Sigmoid colon (tissue), 7 donors: ENCODE data around the gene RMRP. TPM values are rescaled to one million over a fixed set of nuclear protein-coding genes. Genes with fewer than 3 reads are reported as not detected.

Experiments used
- DNase-seq: peaks from one replicate; pipeline ENCODE4 v3.0.0-alpha.2; 2019
- H3K27ac ChIP-seq, 4 donors: fragments of 200-600 bp; sonication (generic); one replicate each; pipeline ENCODE4 v1.5.1; 2016 to 2019; ENCODE audit warnings: mild to moderate bottlenecking in 1 of 4
- H3K27me3 ChIP-seq, 3 donors: fragments of 200-600 bp; sonication (generic); one replicate each; pipeline ENCODE4 v1.5.1; 2019; ENCODE audit warnings: mild to moderate bottlenecking in 1 of 3
- H3K36me3 ChIP-seq, 4 donors: fragments of 200-600 bp; sonication (generic); one replicate each; pipeline ENCODE4 v1.5.1; 2016 to 2019
- H3K4me1 ChIP-seq, 4 donors: fragments of 200-600 bp; sonication (generic); one replicate each; pipeline ENCODE4 v1.5.1; 2017 to 2019
- H3K4me3 ChIP-seq, 4 donors: fragments of 200-600 bp; sonication (generic); one replicate each; pipeline ENCODE4 v1.5.1; 2017 to 2019; ENCODE audit warnings: mild to moderate bottlenecking in 2 of 4, moderate library complexity in 1 of 4
- H3K9me3 ChIP-seq, 4 donors: fragments of 200-600 bp in 3 of 4; sonication (generic) in 3 of 4; one replicate each; pipeline versions ENCODE4 v1.5.1 to v1.6.1; 2013 to 2019
- CTCF ChIP-seq, 4 experiments: fragments of 450-650 bp in 3 of 4; fragments of 200-600 bp in 1 of 4; IDR thresholded peaks; one replicate each; pipeline ENCODE4 v1.5.1; 2016 to 2019; ENCODE audit warnings: antibody characterized with exemption in 4 of 4, mild to moderate bottlenecking in 3 of 4, moderate library complexity in 2 of 4
- EP300 ChIP-seq, 4 donors: sonication (generic); formaldehyde crosslinking; IDR thresholded peaks; one replicate each; pipeline ENCODE4 v1.6.1; 2017; ENCODE audit warnings: antibody characterized with exemption in 4 of 4
- POLR2A ChIP-seq, 2 donors: fragments of 450-650 bp; IDR thresholded peaks; one replicate each; pipeline ENCODE4 v1.6.1; 2016; ENCODE audit warnings: antibody characterized with exemption in 2 of 2, mild to moderate bottlenecking in 2 of 2, moderate library complexity in 2 of 2
- POLR2AphosphoS5 ChIP-seq, 4 donors: sonication (generic); formaldehyde crosslinking; IDR thresholded peaks; one replicate each; pipeline ENCODE4 v1.6.1; 2017; ENCODE audit warnings: antibody characterized with exemption in 4 of 4
- WGBS, 2 donors: extraction: QIAGEN DNeasy Blood & Tissue Kit; methylation state at CpG; one replicate each; pipeline ENCODE4 v1.1.7; 2013; 5-methylcytosine and 5-hydroxymethylcytosine counted together
- intact Hi-C: fragments of 100-400 bp; cut with DNase I; formaldehyde crosslinking; loops from one replicate; pipeline ENCODE4 v1.15.1; 2023
- polyA plus RNA-seq, 3 donors: library from polyadenylated mRNA; stranded (reverse); fragments of 200-250 nt; gene quantifications; one replicate each; pipeline ENCODE4 v1.2.3, GENCODE V29; 2013
- total RNA-seq, 4 donors: library from RNA; depleted of rRNA; stranded (reverse); fragments of >200 nt; gene quantifications; one replicate each; pipeline ENCODE4 v1.1.0, GENCODE V29; 2016
- donor health status: healthy with polysubstance abuse.
- donor health status: Bipolar disorder and iron deficiency.
- donor health status: healthy.

Gene RMRP
- total and polyA plus RNA-seq, 7 donors: 480 to 26,387 (median 4,377) TPM; not detected in 2

- Histone ChIP-seq H3K4me1 (peaks cover 0 to 53% (median 49%) of the 10 kb centered on the region in 4 donors), H3K27me3 (no peaks in the 10 kb centered on the region), H3K36me3 (peaks cover 32 to 39% (median 33%) of the 10 kb centered on the region in 4 donors), H3K9me3 (no peaks in the 10 kb centered on the region), H3K27ac (peak overlapping the region; percentile 95 to 100 (median 98)), H3K4me3 (no peak overlapping the region)
- no peak for DNase-seq
- WGBS, 2 donors: 73 to 74% methylated on average over 15 of the region's 15 CpGs
- TF ChIP-seq EP300 (IDR thresholded peaks at IDR 0.05): no peak
- no peak for TF ChIP-seq POLR2A (IDR thresholded peaks at IDR 0.05)
- no peak for TF ChIP-seq CTCF (IDR thresholded peaks at IDR 0.05)
- peak in 2 of 4 donors; percentile 86 to 89 for TF ChIP-seq POLR2AphosphoS5 (IDR thresholded peaks at IDR 0.05)
- intact Hi-C loops: no loop called here
Observed at GRCh38 chr9:35680331-35681105, 22.7 kb upstream of the RMRP start.

GRCh38 chr9:35679766-35680330, 22.0 kb upstream of the RMRP start:
- no peaks in the 10 kb centered on the region for H3K9me3 ChIP-seq
- peak overlapping the region; percentile 95 to 100 (median 98) for H3K27ac ChIP-seq
- H3K4me3 ChIP-seq: no peak overlapping the region
- peaks cover 0 to 50% (median 47%) of the 10 kb centered on the region in 4 donors for H3K4me1 ChIP-seq
- H3K36me3 ChIP-seq: peaks cover 26 to 32% (median 26%) of the 10 kb centered on the region in 4 donors
- intact Hi-C loops: no loop called here
- TF ChIP-seq POLR2AphosphoS5 (IDR thresholded peaks at IDR 0.05) (peak in 3 of 4 donors; percentile 11 to 87 (median 85)), EP300 (IDR thresholded peaks at IDR 0.05) (no peak)
- WGBS, 2 donors: 93 to 94% methylated on average over 8 of the region's 8 CpGs
- no peak for DNase-seq
- H3K27me3 ChIP-seq: no peaks in the 10 kb centered on the region

GRCh38 chr9:35679091-35679490, 21.3 kb upstream of the RMRP start:
- intact Hi-C loops: no loop called here
- H3K4me1 ChIP-seq: peaks cover 0 to 45% (median 41%) of the 10 kb centered on the region in 4 donors
- no peaks in the 10 kb centered on the region for H3K27me3 ChIP-seq
- TF ChIP-seq POLR2AphosphoS5 (IDR thresholded peaks at IDR 0.05) (peak in 3 of 4 donors; percentile 16 to 72 (median 65)), POLR2A (IDR thresholded peaks at IDR 0.05) (no peak)
- H3K4me3 ChIP-seq: no peak overlapping the region
- peak overlapping the region; percentile 95 to 100 (median 98) for H3K27ac ChIP-seq
- no peak for DNase-seq
- no peaks in the 10 kb centered on the region for H3K9me3 ChIP-seq
- 91 to 94% methylated on average over 5 of the region's 5 CpGs for WGBS, 2 donors
- H3K36me3 ChIP-seq: peaks cover 18 to 25% (median 20%) of the 10 kb centered on the region in 4 donors

- intact Hi-C loops: loop anchor here (1.0 kb wide), 1 partner anchor 10 kb away; no protein-coding TSS in a partner anchor
- Histone ChIP-seq H3K27me3 (no peaks in the 10 kb centered on the region), H3K4me3 (peak overlapping the region; percentile 37 to 56 (median 48)), H3K4me1 (peaks cover 0 to 28% (median 26%) of the 10 kb centered on the region in 4 donors), H3K9me3 (no peaks in the 10 kb centered on the region), H3K36me3 (no peaks in the 10 kb centered on the region), H3K27ac (peak overlapping the region in 3 of 4 donors; percentile 13 to 52 (median 28))
- WGBS, 2 donors: 10% methylated on average over 51 of the region's 51 CpGs
- no peak for DNase-seq
- TF ChIP-seq POLR2AphosphoS5 (IDR thresholded peaks at IDR 0.05): peak in 2 of 4 donors; percentile 18 to 25
- no peak for TF ChIP-seq CTCF (IDR thresholded peaks at IDR 0.05)
- no peak for TF ChIP-seq POLR2A (IDR thresholded peaks at IDR 0.05)
Observed at GRCh38 chr9:35675732-35676392, 18.0 kb upstream of the RMRP start.

- no peaks in the 10 kb centered on the region for H3K27me3 ChIP-seq
- no peaks in the 10 kb centered on the region for H3K36me3 ChIP-seq
- no peak for DNase-seq
- intact Hi-C loops: loop anchor here (1.0 kb wide), 1 partner anchor 9 kb away; no protein-coding TSS in a partner anchor
- H3K4me1 ChIP-seq: peaks cover 0 to 28% (median 26%) of the 10 kb centered on the region in 4 donors
- TF ChIP-seq EP300 (IDR thresholded peaks at IDR 0.05) (no peak), POLR2AphosphoS5 (IDR thresholded peaks at IDR 0.05) (no peak), CTCF (IDR thresholded peaks at IDR 0.05) (no peak), POLR2A (IDR thresholded peaks at IDR 0.05) (no peak)
- whole genome bisulfite sequencing, 2 donors: 32 to 45% methylated on average over 13 of the region's 13 CpGs
- peak overlapping the region in 1 of 4 donors; percentile 52 for H3K27ac ChIP-seq
- peak overlapping the region; percentile 37 to 56 (median 48) for H3K4me3 ChIP-seq
- no peaks in the 10 kb centered on the region for H3K9me3 ChIP-seq
Observed at GRCh38 chr9:35675204-35675603, 17.4 kb upstream of the RMRP start.
